HL-60 (cell line): Measurements from ENCODE around the gene TRIM40.
A peak's percentile ranks its signal among the peaks of the same experiment; 100 is the strongest.

Experiments
- DNase-seq, 2 experiments: peaks; one replicate each; pipeline ENCODE4 v3.0.0-alpha.2; 2010 to 2020; ENCODE audit warnings: low read depth in 1 of 2, low spot score in 1 of 2
- H3K27ac ChIP-seq: fragments of 250-450 bp; sonication (Bioruptor Pico); replicated peaks from 2 replicates; pipeline ENCODE4 v1.5.1; 2020; ENCODE audit warnings: mild to moderate bottlenecking, moderate library complexity
- H3K27me3 ChIP-seq: fragments of 250-450 bp; sonication (Bioruptor Pico); 2 replicates; pipeline ENCODE4 v1.5.1; 2021; ENCODE audit warnings: mild to moderate bottlenecking, moderate library complexity; ENCODE audit not compliant: insufficient read depth, poor library complexity, severe bottlenecking
- H3K4me3 ChIP-seq: replicated peaks from 2 replicates; pipeline ENCODE4 v1.5.1; 2011; ENCODE audit warnings: mild to moderate bottlenecking, control low read depth, low read length; ENCODE audit not compliant: insufficient read depth
- GABPA ChIP-seq: IDR thresholded peaks from 2 replicates; pipeline ENCODE4 v1.6.1; 2012; ENCODE audit warnings: low read depth
- POLR2AphosphoS5 ChIP-seq: IDR thresholded peaks from 2 replicates; pipeline ENCODE4 v1.6.1; 2012; ENCODE audit warnings: low read depth
- SPI1 ChIP-seq: IDR thresholded peaks from 2 replicates; pipeline ENCODE4 v1.6.1; 2012; ENCODE audit warnings: low read depth, mild to moderate bottlenecking, borderline replicate concordance
- TF ChIP-seq, protein P1 (sequence below): IDR thresholded peaks from one replicate; pipeline ENCODE4 v1.5.1; 2011; ENCODE audit warnings: low read length, control low read depth, inconsistent platforms; ENCODE audit not compliant: insufficient read depth
- TF ChIP-seq, protein P2 (sequence below): IDR thresholded peaks from 2 replicates; pipeline ENCODE4 v1.6.1; 2012; ENCODE audit warnings: low read depth; ENCODE audit not compliant: insufficient replicate concordance

The TRIM40 gene

DNA sequence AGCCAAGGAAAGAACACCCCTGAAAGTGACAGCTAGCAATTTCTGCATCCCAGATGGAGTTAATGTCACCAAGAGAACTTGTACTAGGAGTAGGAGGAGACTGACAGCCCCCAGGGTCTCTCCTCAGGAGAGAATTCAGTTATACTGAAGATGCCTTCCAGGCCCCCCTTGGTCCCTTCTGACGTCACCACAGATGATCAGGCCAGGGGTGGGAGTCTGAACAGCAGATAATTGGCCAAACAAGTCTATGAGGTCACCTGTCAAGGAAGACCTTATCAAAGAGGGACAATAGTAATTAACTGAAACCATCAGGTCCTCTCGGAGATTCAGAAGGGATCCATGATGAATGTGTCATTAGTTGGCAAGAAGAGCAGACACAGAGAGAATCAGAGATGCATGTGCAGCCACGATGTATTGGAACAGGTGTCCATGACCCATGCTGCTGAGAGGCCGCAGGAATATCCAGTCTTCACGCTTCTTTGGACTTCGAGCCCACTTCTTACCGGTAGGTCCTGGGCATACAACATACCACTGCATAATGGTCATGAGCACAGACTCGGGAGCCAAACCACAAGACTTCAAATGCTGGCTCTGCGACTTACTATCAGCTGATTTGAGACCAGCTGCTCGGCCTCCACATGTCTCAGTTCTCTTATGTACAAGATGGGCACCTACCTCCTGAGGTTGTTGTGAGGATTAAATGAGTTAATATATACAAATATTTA, 14.9 kb downstream of the TRIM40 start:
- DNase-seq, result no peak
- Histone ChIP-seq H3K27ac (no peak overlapping the region), H3K4me3 (no peak overlapping the region), H3K27me3 (no peaks in the 10 kb centered on the region)
- TF ChIP-seq, protein P1, sequence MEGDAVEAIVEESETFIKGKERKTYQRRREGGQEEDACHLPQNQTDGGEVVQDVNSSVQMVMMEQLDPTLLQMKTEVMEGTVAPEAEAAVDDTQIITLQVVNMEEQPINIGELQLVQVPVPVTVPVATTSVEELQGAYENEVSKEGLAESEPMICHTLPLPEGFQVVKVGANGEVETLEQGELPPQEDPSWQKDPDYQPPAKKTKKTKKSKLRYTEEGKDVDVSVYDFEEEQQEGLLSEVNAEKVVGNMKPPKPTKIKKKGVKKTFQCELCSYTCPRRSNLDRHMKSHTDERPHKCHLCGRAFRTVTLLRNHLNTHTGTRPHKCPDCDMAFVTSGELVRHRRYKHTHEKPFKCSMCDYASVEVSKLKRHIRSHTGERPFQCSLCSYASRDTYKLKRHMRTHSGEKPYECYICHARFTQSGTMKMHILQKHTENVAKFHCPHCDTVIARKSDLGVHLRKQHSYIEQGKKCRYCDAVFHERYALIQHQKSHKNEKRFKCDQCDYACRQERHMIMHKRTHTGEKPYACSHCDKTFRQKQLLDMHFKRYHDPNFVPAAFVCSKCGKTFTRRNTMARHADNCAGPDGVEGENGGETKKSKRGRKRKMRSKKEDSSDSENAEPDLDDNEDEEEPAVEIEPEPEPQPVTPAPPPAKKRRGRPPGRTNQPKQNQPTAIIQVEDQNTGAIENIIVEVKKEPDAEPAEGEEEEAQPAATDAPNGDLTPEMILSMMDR, result no peak
- TF ChIP-seq, protein P2, sequence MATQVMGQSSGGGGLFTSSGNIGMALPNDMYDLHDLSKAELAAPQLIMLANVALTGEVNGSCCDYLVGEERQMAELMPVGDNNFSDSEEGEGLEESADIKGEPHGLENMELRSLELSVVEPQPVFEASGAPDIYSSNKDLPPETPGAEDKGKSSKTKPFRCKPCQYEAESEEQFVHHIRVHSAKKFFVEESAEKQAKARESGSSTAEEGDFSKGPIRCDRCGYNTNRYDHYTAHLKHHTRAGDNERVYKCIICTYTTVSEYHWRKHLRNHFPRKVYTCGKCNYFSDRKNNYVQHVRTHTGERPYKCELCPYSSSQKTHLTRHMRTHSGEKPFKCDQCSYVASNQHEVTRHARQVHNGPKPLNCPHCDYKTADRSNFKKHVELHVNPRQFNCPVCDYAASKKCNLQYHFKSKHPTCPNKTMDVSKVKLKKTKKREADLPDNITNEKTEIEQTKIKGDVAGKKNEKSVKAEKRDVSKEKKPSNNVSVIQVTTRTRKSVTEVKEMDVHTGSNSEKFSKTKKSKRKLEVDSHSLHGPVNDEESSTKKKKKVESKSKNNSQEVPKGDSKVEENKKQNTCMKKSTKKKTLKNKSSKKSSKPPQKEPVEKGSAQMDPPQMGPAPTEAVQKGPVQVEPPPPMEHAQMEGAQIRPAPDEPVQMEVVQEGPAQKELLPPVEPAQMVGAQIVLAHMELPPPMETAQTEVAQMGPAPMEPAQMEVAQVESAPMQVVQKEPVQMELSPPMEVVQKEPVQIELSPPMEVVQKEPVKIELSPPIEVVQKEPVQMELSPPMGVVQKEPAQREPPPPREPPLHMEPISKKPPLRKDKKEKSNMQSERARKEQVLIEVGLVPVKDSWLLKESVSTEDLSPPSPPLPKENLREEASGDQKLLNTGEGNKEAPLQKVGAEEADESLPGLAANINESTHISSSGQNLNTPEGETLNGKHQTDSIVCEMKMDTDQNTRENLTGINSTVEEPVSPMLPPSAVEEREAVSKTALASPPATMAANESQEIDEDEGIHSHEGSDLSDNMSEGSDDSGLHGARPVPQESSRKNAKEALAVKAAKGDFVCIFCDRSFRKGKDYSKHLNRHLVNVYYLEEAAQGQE, result no peak
- TF ChIP-seq POLR2AphosphoS5 (no peak), GABPA (no peak), SPI1 (no peak)

DNA sequence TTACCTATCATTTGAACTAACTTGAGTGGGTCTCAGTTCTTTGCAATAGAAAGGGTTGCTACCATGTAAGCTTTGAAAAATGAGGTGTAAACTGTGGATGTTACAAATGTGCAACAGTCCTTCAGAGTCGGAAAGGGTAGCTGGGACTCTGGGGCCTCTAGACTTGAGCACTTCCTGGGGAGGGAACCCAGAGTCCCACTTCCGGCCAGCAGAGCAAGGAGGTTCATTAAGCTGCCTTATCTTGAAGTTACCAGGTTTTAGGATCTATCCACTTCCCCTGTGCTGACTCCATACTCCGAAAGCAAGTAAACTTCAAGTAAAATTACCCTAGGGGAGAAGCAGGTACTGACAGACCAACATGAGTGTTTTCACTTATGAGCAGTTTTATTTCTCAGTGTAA, 15.6 kb downstream of the TRIM40 start:
- no peak overlapping the region for H3K27ac ChIP-seq
- H3K4me3 ChIP-seq, result no peak overlapping the region
- H3K27me3 ChIP-seq, result no peaks in the 10 kb centered on the region
- TF ChIP-seq GABPA, result peak; percentile 86
- TF ChIP-seq, protein P2, result no peak
- TF ChIP-seq, protein P1, result no peak
- peak in 1 of 2 experiments; percentile 42 for DNase-seq

DNA sequence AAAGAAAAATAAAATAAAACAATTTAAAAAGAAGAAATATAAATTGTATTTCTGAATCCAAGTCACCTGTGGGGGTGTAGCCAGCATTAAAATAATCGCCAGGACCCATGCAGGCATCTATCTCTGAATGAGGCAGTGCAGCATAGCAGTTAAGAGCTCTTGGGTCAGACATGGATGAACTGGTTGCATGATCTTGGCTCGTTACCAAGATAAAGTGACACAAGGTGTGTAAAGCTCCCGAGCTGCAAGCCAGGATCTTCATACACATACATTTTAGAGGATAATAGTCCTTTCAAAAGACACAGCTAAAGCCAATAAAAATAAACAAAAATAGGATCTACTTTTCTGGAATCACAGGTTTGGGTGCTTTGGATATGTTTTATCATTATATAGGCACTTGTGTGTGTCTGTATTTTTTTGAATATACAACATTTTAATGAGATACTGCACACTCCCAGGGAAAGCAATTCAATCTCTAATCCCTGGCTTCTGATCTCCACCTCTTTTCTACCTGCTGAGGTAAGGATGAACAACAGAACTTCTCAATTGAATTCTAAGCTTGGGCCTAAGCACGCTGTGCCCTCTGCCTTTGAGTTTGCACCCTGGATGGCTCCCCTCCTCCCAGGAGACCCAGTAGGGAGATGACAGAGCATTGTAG, 16.2 kb downstream of the TRIM40 start:
- DNase-seq, result no peak
- no peaks in the 10 kb centered on the region for H3K27me3 ChIP-seq
- TF ChIP-seq, protein P2, result no peak
- TF ChIP-seq POLR2AphosphoS5 (no peak), SPI1 (no peak), GABPA (no peak)
- TF ChIP-seq, protein P1, result no peak
- no peak overlapping the region for H3K4me3 ChIP-seq
- no peak overlapping the region for H3K27ac ChIP-seq
